ENCODE results near the gene INPP5K.
"Not testable (repeated sequence)": the region's sequence is repeated elsewhere in the genome, so short reads cannot be mapped to it uniquely, and the experiment has no call there.

Gene INPP5K

GRCh38 chr17:1446201-1446600, 70.2 kb downstream of the INPP5K start:
- in situ Hi-C loops (cut with MboI; ENCODE audit: low sequenced_read_pairs), result no loop called here
- Histone ChIP-seq H3K4me3 (no peak overlapping the region), H3K27me3 (ENCODE audit: low read depth) (no peaks in the 10 kb centered on the region), H3K9me3 (no peaks in the 10 kb centered on the region), H3K36me3 (replicated peaks) (peaks cover 13% of the 10 kb centered on the region), H3K4me1 (no peaks in the 10 kb centered on the region)
- DNase-seq (ENCODE audit: low spot score in 2 of 2), result no peak

DNA sequence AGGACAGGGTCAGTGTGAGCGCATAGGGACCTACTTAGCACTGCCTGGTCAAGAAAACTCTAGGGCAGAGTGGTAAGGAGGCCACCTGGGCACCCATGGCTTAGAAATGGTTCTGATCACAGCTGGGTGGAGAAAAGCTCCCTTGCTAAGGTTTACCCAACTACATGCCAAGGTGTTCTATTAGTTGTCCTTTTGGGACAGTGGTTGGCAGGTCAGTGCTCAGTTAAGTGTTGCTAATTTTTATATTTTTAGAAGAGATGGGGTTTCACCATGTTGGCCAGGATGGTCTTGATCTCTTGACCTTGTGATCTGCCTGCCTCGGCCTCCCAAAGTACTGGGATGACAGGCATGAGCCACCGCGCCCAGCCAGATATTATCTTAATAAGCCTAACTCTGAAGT, 70.7 kb downstream of the INPP5K start:
- H3K4me1 ChIP-seq; H3K27me3 ChIP-seq (ENCODE audit: low read depth); H3K9me3 ChIP-seq; in situ Hi-C loops (cut with MboI; ENCODE audit: low sequenced_read_pairs); DNase-seq (ENCODE audit: low spot score in 2 of 2); H3K4me3 ChIP-seq: not testable (repeated sequence)
- H3K36me3 ChIP-seq (replicated peaks), result peaks cover 13% of the 10 kb centered on the region

All from HAP-1 (cell line).